GM12878 (cell line): ENCODE data around the gene SIM1. TPM values are rescaled to one million over a fixed set of nuclear protein-coding genes. Genes with fewer than 3 reads are reported as not detected.

Experiments
- ATAC-seq: fragments of 200-7000 bp; cut with Tn5 transposase; 3 replicates; pipeline ENCODE4 v1.9.1; 2020; ENCODE audit warnings: mild to moderate bottlenecking, moderate library complexity
- BruUV-seq: library from RNA; stranded (reverse); fragments of 400-500 nt; replicated peaks from 2 replicates; lab custom pipeline; 2021; lab: Mats Ljungman, UMichigan
- CTCF ChIA-PET: fragments of 300-600 bp; sonication (Branson Sonifier 250); formaldehyde crosslinking; extraction: SDS; loops from one replicate; lab custom pipeline; 2021; ENCODE audit warnings: inconsistent platforms; lab: Yijun Ruan, JAX
- POLR2A ChIA-PET: fragments of 350-600 bp; formaldehyde crosslinking; extraction: SDS; loops from one replicate; lab custom pipeline; 2021; ENCODE audit warnings: inconsistent platforms; lab: Charles Lee
- RAD21 ChIA-PET: fragments of 300-600 bp; sonication (Branson Sonifier 250); formaldehyde crosslinking; loops from one replicate; lab custom pipeline; 2023; ENCODE audit warnings: antibody characterized with exemption; ENCODE audit not compliant: unreplicated experiment; lab: Charles Lee
- SMC1A ChIA-PET: fragments of 300-600 bp; sonication (Branson Sonifier 250); formaldehyde crosslinking; loops from one replicate; lab custom pipeline; 2023; ENCODE audit not compliant: unreplicated experiment, uncharacterized antibody; lab: Charles Lee
- DNase-seq: peaks from one replicate; pipeline ENCODE4 v3.0.0-alpha.2; 2011; ENCODE audit warnings: low read depth, low spot score
- FAIRE-seq: peaks from 3 replicates; lab custom pipeline; 2011; peaks lifted over from hg19 to GRCh38; lab: Jason Lieb, UNC
- H2AFZ ChIP-seq: 2 replicates; pipeline ENCODE4 v1.6.0; 2011; ENCODE audit warnings: low read depth, low read length, control low read depth; ENCODE audit not compliant: control insufficient read depth
- H3K27ac ChIP-seq: 2 replicates; pipeline ENCODE4 v1.5.1; 2011; ENCODE audit warnings: control low read depth; ENCODE audit not compliant: control insufficient read depth, insufficient read depth
- H3K27me3 ChIP-seq, 2 experiments: replicated peaks in 1 of 2; 2 replicates each; pipeline versions ENCODE4 v1.6.0 to v1.6.1; 2011; ENCODE audit warnings: low read length in 1 of 2; ENCODE audit not compliant: control insufficient read depth in 2 of 2, insufficient read depth in 2 of 2
- H3K36me3 ChIP-seq, 2 experiments: 2 replicates each; pipeline ENCODE4 v1.5.1; 2011; ENCODE audit warnings: low read length in 1 of 2; ENCODE audit not compliant: control insufficient read depth in 2 of 2, insufficient read depth in 2 of 2
- H3K4me1 ChIP-seq: 2 replicates; pipeline ENCODE4 v1.6.1; 2011; ENCODE audit warnings: mild to moderate bottlenecking, low read length, moderate library complexity, mixed read lengths; ENCODE audit not compliant: control insufficient read depth, insufficient read depth
- H3K4me2 ChIP-seq: 2 replicates; pipeline ENCODE4 v1.6.0; 2011; ENCODE audit warnings: control low read depth; ENCODE audit not compliant: control insufficient read depth, insufficient read depth
- H3K4me3 ChIP-seq: fragments of 200-600 bp; sonication (generic); 2 replicates; pipeline ENCODE4 v1.5.1; 2016
- H3K79me2 ChIP-seq: 2 replicates; pipeline ENCODE4 v1.6.0; 2011; ENCODE audit warnings: low read length; ENCODE audit not compliant: control insufficient read depth, insufficient read depth
- H3K9ac ChIP-seq: 2 replicates; pipeline ENCODE4 v1.8.0; 2011; ENCODE audit warnings: low read length, control low read depth, mixed read lengths; ENCODE audit not compliant: control insufficient read depth, insufficient read depth
- H3K9me3 ChIP-seq: replicated peaks from 3 replicates; pipeline ENCODE4 v1.5.1; 2011; ENCODE audit warnings: mild to moderate bottlenecking, low read length; ENCODE audit not compliant: control insufficient read depth, insufficient read depth
- H4K20me1 ChIP-seq: 2 replicates; pipeline ENCODE4 v1.6.0; 2011; ENCODE audit not compliant: control insufficient read depth, insufficient read depth
- BMI1 ChIP-seq: fragments of 450-650 bp; IDR thresholded peaks from 2 replicates; pipeline ENCODE4 v1.6.1; 2016; ENCODE audit warnings: mild to moderate bottlenecking, moderate library complexity, borderline replicate concordance
- EGR1 ChIP-seq, 2 experiments: IDR thresholded peaks; 1 replicate in 1 of 2; 2 replicates in 1 of 2; pipeline ENCODE4 v1.6.1; 2011 to 2012; ENCODE audit warnings: low read depth in 2 of 2, low read length in 2 of 2, borderline replicate concordance in 1 of 2, mild to moderate bottlenecking in 1 of 2, moderate library complexity in 1 of 2
- GATAD2B ChIP-seq: fragments of 450-650 bp; conservative IDR thresholded peaks from 2 replicates; pipeline ENCODE4 v1.6.1; 2017; ENCODE audit warnings: low read depth, mild to moderate bottlenecking, moderate library complexity
- HCFC1 ChIP-seq: fragments of 150-350 bp; IDR thresholded peaks from 2 replicates; pipeline ENCODE4 v1.6.1; 2014; ENCODE audit warnings: low read length
- JUND ChIP-seq: IDR thresholded peaks from 2 replicates; pipeline ENCODE4 v1.6.1; 2012; ENCODE audit warnings: low read depth, mild to moderate bottlenecking, low read length, improper control_type of control experiment, moderate library complexity
- MYC ChIP-seq: IDR thresholded peaks from 2 replicates; pipeline ENCODE4 v1.6.1; 2011; ENCODE audit warnings: mild to moderate bottlenecking, low read length, moderate library complexity, inconsistent platforms; ENCODE audit not compliant: insufficient read depth, insufficient replicate concordance, insufficient read length, severe bottlenecking
- NRF1 ChIP-seq: conservative IDR thresholded peaks from 2 replicates; pipeline ENCODE4 v1.6.1; 2011; ENCODE audit warnings: mild to moderate bottlenecking, low read depth, low read length, improper control_type of control experiment
- PAX5 ChIP-seq: IDR thresholded peaks from 2 replicates; pipeline ENCODE4 v1.6.1; 2011; ENCODE audit warnings: low read depth, low read length, borderline replicate concordance
- PML ChIP-seq: IDR thresholded peaks from 2 replicates; pipeline ENCODE4 v1.6.1; 2012; ENCODE audit warnings: low read length, inconsistent platforms
- SIX5 ChIP-seq: IDR thresholded peaks from 2 replicates; pipeline ENCODE4 v1.6.1; 2011; ENCODE audit warnings: mild to moderate bottlenecking, low read depth, low read length, moderate library complexity; ENCODE audit not compliant: severe bottlenecking
- SREBF1 ChIP-seq: IDR thresholded peaks from 2 replicates; pipeline ENCODE4 v1.6.1; 2012; ENCODE audit warnings: mild to moderate bottlenecking, low read length
- SREBF2 ChIP-seq: IDR thresholded peaks from 2 replicates; pipeline ENCODE4 v1.6.1; 2012; ENCODE audit warnings: mild to moderate bottlenecking, low read length
- SUPT20H ChIP-seq: IDR thresholded peaks from 2 replicates; pipeline ENCODE4 v1.6.1; 2011; ENCODE audit warnings: low read depth, mild to moderate bottlenecking, low read length, moderate library complexity, borderline replicate concordance; ENCODE audit not compliant: control insufficient read depth
- WRNIP1 ChIP-seq: IDR thresholded peaks from 2 replicates; pipeline ENCODE4 v1.6.1; 2011; ENCODE audit warnings: low read depth, low read length, improper control_type of control experiment, borderline replicate concordance
- ZNF274 ChIP-seq: IDR thresholded peaks from one replicate; pipeline ENCODE4 v1.8.0; 2011; ENCODE audit not compliant: insufficient read length, insufficient read depth
- WGBS: methylation state at CpG from one replicate; pipeline ENCODE4 v1.1.6; 2016; ENCODE audit warnings: low lambda C conversion rate; ENCODE audit not compliant: insufficient replicate concordance, insufficient coverage; ENCODE audit errors: missing lambda C conversion rate; 5-methylcytosine and 5-hydroxymethylcytosine counted together
- in situ Hi-C: fragments of 300-500 bp; cut with MboI; formaldehyde crosslinking; loops from 9 replicates; pipeline ENCODE4 v1.14.3; 2018; ENCODE audit warnings: mixed read lengths
- intact Hi-C: fragments of 100-400 bp; cut with micrococcal nuclease; formaldehyde crosslinking; loops from one replicate; pipeline ENCODE4 v1.14.2; 2022; ENCODE audit not compliant: unreplicated experiment
- polyA plus RNA-seq, 11 experiments: library from polyadenylated mRNA; depleted of rRNA in 4 of 11; unstranded in 6 of 11; stranded (reverse) in 5 of 11; fragments of >200 nt; fragmentation: Nextera tagmentation in 4 of 11; fragmentation: Illumina TruSeq in 1 of 11; extraction: Ambion mirVana in 4 of 11; extraction: Trizol in 1 of 11; gene quantifications; 1 replicate in 1 of 11; 2 replicates in 10 of 11; pipeline versions ENCODE4 v1.2.1 to v1.2.3, GENCODE V29; 2011 to 2016; ENCODE audit warnings: inconsistent platforms in 2 of 11, missing spikeins in 2 of 11, low read depth in 1 of 11
- total RNA-seq, 4 experiments: library from RNA; depleted of rRNA in 3 of 4; stranded (reverse); fragments of >200 nt in 3 of 4; fragmentation: Illumina TruSeq in 1 of 4; extraction: Trizol in 1 of 4; gene quantifications; 2 replicates each; pipeline versions ENCODE4 v1.2.1 to v1.2.3, GENCODE V29; 2013 to 2021
- TF ChIP-seq, protein P1 (sequence below): fragments of 150-350 bp; IDR thresholded peaks from 2 replicates; pipeline ENCODE4 v1.6.1; 2016; ENCODE audit warnings: low read depth, low read length
- TF ChIP-seq, protein P2 (sequence below): fragments of 450-650 bp; IDR thresholded peaks from 2 replicates; pipeline ENCODE4 v1.6.1; 2014; ENCODE audit warnings: mild to moderate bottlenecking
- TF ChIP-seq, protein P3 (sequence below): fragments of 450-650 bp; IDR thresholded peaks from 2 replicates; pipeline ENCODE4 v1.6.1; 2017; ENCODE audit warnings: borderline replicate concordance

The SIM1 gene
- total and polyA plus RNA-seq, 10 of the 15 experiments (the other 5 are each of a cell fraction or from before 2014, with no cell fraction given): not detected

DNA sequence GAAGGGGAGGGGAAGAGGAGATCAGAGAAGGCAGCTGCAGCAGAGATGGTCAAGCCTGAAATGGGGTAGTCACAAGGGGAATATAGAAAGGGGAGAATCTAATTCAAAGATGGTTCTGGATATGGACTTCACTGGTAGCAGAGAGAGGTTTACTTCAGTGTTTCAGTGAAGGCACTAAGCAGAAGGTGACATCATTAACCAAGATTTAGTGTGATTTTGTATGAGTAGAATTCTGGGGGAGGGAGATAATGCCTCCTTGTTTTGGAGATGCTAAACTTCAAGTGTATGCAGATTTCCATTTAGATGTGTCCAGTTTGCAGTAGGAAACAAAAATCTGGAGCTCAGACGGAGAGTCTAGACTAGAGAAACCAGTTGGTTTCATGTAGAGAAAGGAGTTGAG lies 13.1 kb downstream of the SIM1 start (continued):
- TF ChIP-seq, protein P1, sequence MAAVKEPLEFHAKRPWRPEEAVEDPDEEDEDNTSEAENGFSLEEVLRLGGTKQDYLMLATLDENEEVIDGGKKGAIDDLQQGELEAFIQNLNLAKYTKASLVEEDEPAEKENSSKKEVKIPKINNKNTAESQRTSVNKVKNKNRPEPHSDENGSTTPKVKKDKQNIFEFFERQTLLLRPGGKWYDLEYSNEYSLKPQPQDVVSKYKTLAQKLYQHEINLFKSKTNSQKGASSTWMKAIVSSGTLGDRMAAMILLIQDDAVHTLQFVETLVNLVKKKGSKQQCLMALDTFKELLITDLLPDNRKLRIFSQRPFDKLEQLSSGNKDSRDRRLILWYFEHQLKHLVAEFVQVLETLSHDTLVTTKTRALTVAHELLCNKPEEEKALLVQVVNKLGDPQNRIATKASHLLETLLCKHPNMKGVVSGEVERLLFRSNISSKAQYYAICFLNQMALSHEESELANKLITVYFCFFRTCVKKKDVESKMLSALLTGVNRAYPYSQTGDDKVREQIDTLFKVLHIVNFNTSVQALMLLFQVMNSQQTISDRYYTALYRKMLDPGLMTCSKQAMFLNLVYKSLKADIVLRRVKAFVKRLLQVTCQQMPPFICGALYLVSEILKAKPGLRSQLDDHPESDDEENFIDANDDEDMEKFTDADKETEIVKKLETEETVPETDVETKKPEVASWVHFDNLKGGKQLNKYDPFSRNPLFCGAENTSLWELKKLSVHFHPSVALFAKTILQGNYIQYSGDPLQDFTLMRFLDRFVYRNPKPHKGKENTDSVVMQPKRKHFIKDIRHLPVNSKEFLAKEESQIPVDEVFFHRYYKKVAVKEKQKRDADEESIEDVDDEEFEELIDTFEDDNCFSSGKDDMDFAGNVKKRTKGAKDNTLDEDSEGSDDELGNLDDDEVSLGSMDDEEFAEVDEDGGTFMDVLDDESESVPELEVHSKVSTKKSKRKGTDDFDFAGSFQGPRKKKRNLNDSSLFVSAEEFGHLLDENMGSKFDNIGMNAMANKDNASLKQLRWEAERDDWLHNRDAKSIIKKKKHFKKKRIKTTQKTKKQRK: no peak

DNA sequence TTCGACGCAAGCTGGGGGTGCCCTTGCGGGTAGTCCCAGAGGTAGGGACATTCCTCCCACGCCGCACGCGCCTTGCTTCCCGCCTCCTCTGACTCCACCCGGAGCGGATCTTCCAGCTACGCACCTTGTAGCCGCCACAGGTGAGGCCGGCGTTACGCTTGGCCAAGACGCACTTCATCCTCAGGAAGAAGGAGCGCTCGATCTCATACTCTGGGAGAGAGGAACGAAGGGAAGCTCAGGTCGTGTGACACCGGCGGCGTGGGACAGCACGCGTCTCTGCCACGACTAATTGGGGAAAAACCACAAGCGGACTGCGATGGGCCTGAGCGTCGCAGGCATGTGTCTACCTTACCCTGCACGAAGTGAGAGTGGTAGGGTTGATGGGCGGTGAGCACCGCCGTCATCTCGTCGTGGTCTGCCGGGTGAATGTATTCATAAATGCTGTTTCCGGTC lies 15.5 kb downstream of the SIM1 start:
- WGBS: 76% methylated on average over 36 of the region's 38 CpGs
- in situ Hi-C loops (no loop called here), intact Hi-C loops (no loop called here)
- H3K79me2 ChIP-seq: no peaks in the 10 kb centered on the region
- H4K20me1 ChIP-seq: no peaks in the 10 kb centered on the region
- BruUV-seq: no TSS peak
- H3K4me3 ChIP-seq: no peak overlapping the region
- CTCF ChIA-PET: interaction anchor here (0.5 to 0.9 kb wide), 2 partner anchors 11 to 253 kb away, joined by 3 read pairs; no protein-coding TSS in a partner anchor
- H3K4me1 ChIP-seq: no peaks in the 10 kb centered on the region
- no peak for ATAC-seq
- no peak overlapping the region for H3K9ac ChIP-seq
- H3K9me3 ChIP-seq: no peaks in the 10 kb centered on the region; the same call in 1 of the 3 replicates
- POLR2A ChIA-PET: no interaction called here
- no peak for DNase-seq
- no peak for FAIRE-seq
- RAD21 ChIA-PET: interaction anchor here (0.8 kb wide), 1 partner anchor 12 kb away, joined by 3 read pairs; no protein-coding TSS in a partner anchor
- no peak overlapping the region for H2AFZ ChIP-seq
- no peaks in the 10 kb centered on the region for H3K36me3 ChIP-seq
- SMC1A ChIA-PET: interaction anchor here (1.2 kb wide), 1 partner anchor 11 kb away, joined by 3 read pairs; no protein-coding TSS in a partner anchor
- H3K27ac ChIP-seq: no peak overlapping the region
- H3K27me3 ChIP-seq: peaks cover 25 to 28% of the 10 kb centered on the region in 2 experiments
- H3K4me2 ChIP-seq: no peak overlapping the region
- TF ChIP-seq EGR1 (IDR thresholded peaks at IDR 0.05; ENCODE audit: borderline replicate concordance in 1 of 2, low read depth in 2 of 2, low read length in 2 of 2): no peak
- TF ChIP-seq SIX5: no peak
- no peak for TF ChIP-seq BMI1
- no peak for TF ChIP-seq JUND
- TF ChIP-seq WRNIP1: no peak
- TF ChIP-seq SREBF2: no peak
- TF ChIP-seq HCFC1: no peak
- no peak for TF ChIP-seq NRF1
- TF ChIP-seq SUPT20H: no peak
- TF ChIP-seq PAX5: no peak
- TF ChIP-seq MYC: no peak
- TF ChIP-seq GATAD2B: no peak
- TF ChIP-seq ZNF274: no peak
- no peak for TF ChIP-seq SREBF1
- no peak for TF ChIP-seq PML
- TF ChIP-seq, protein P2, sequence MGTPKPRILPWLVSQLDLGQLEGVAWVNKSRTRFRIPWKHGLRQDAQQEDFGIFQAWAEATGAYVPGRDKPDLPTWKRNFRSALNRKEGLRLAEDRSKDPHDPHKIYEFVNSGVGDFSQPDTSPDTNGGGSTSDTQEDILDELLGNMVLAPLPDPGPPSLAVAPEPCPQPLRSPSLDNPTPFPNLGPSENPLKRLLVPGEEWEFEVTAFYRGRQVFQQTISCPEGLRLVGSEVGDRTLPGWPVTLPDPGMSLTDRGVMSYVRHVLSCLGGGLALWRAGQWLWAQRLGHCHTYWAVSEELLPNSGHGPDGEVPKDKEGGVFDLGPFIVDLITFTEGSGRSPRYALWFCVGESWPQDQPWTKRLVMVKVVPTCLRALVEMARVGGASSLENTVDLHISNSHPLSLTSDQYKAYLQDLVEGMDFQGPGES: no peak
- TF ChIP-seq, protein P3, sequence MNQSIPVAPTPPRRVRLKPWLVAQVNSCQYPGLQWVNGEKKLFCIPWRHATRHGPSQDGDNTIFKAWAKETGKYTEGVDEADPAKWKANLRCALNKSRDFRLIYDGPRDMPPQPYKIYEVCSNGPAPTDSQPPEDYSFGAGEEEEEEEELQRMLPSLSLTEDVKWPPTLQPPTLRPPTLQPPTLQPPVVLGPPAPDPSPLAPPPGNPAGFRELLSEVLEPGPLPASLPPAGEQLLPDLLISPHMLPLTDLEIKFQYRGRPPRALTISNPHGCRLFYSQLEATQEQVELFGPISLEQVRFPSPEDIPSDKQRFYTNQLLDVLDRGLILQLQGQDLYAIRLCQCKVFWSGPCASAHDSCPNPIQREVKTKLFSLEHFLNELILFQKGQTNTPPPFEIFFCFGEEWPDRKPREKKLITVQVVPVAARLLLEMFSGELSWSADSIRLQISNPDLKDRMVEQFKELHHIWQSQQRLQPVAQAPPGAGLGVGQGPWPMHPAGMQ: no peak
